ENCODE data around the gene PALLD.

- TF ChIP-seq, protein P1, sequence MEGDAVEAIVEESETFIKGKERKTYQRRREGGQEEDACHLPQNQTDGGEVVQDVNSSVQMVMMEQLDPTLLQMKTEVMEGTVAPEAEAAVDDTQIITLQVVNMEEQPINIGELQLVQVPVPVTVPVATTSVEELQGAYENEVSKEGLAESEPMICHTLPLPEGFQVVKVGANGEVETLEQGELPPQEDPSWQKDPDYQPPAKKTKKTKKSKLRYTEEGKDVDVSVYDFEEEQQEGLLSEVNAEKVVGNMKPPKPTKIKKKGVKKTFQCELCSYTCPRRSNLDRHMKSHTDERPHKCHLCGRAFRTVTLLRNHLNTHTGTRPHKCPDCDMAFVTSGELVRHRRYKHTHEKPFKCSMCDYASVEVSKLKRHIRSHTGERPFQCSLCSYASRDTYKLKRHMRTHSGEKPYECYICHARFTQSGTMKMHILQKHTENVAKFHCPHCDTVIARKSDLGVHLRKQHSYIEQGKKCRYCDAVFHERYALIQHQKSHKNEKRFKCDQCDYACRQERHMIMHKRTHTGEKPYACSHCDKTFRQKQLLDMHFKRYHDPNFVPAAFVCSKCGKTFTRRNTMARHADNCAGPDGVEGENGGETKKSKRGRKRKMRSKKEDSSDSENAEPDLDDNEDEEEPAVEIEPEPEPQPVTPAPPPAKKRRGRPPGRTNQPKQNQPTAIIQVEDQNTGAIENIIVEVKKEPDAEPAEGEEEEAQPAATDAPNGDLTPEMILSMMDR (IDR thresholded peaks at IDR 0.05; ENCODE audit: low read length), result no peak
- no peak for TF ChIP-seq EZH2 (IDR thresholded peaks at IDR 0.05; ENCODE audit: borderline replicate concordance, low read length)
Observed at GRCh38 chr4:168472920-168473319, 23.9 kb upstream of the PALLD start.
